OCI-LY3 (cell line): ENCODE data around the gene CATSPERE.

Source experiments
- H2AFZ ChIP-seq: fragments of 200-600, 300-600 bp; shearing (Covaris generic); 2 replicates; pipeline ENCODE4 v1.6.0; 2014; ENCODE audit warnings: antibody characterized with exemption, low read depth, low read length
- H3K27ac ChIP-seq: fragments of 200-600, 300-600 bp; sonication (generic); 2 replicates; pipeline ENCODE4 v1.5.1; 2014; ENCODE audit warnings: mild to moderate bottlenecking, low read length, moderate library complexity, mixed read lengths
- H3K27me3 ChIP-seq: fragments of 200-600, 300-600 bp; sonication (generic); 2 replicates; pipeline ENCODE4 v1.6.1; 2014; ENCODE audit warnings: low read depth, low read length, mixed read lengths
- H3K36me3 ChIP-seq: fragments of 200-600, 300-600 bp; sonication (generic); replicated peaks from 2 replicates; pipeline ENCODE3; 2014; ENCODE audit warnings: low read depth, low read length, mixed read lengths
- H3K4me1 ChIP-seq: fragments of 300-600, 200-600 bp; sonication (generic); 2 replicates; pipeline ENCODE4 v1.6.1; 2014; ENCODE audit warnings: low read length, mixed read lengths
- H3K4me2 ChIP-seq: fragments of 200-600, 300-600 bp; sonication (generic); 2 replicates; pipeline ENCODE4 v1.6.1; 2014; ENCODE audit warnings: low read length, mixed read lengths
- H3K4me3 ChIP-seq: fragments of 300-600, 200-600 bp; sonication (generic); 2 replicates; pipeline ENCODE4 v1.5.1; 2014; ENCODE audit warnings: antibody characterized with exemption, mild to moderate bottlenecking, low read length, moderate library complexity
- H3K79me2 ChIP-seq: fragments of 300-600, 200-600 bp; shearing (Covaris generic); 2 replicates; pipeline ENCODE4 v1.6.1; 2014; ENCODE audit warnings: mild to moderate bottlenecking, low read length, mixed read lengths
- H3K9ac ChIP-seq: fragments of 300-600, 200-600 bp; shearing (Covaris generic); 2 replicates; pipeline ENCODE4 v1.6.0; 2014; ENCODE audit warnings: mild to moderate bottlenecking, low read length, moderate library complexity
- H3K9me3 ChIP-seq: fragments of 200-600, 300-600 bp; shearing (Covaris generic); 2 replicates; pipeline ENCODE4 v1.6.1; 2014; ENCODE audit warnings: low read length, mixed read lengths; ENCODE audit not compliant: insufficient read depth
- H4K20me1 ChIP-seq: fragments of 200-600, 300-600 bp; sonication (generic); 2 replicates; pipeline ENCODE4 v1.6.1; 2016; ENCODE audit warnings: low read length, mixed read lengths; ENCODE audit not compliant: insufficient read depth
- CTCF ChIP-seq: fragments of 200-600, 300-600 bp; sonication (generic); IDR thresholded peaks from 2 replicates; pipeline ENCODE4 v1.5.1; 2014; ENCODE audit warnings: antibody characterized with exemption, low read length, low read depth
- EZH2phosphoT487 ChIP-seq: fragments of 200-600 bp; shearing (Covaris generic); IDR thresholded peaks from 2 replicates; pipeline ENCODE4 v1.6.1; 2018; ENCODE audit warnings: antibody characterized with exemption, mixed run types, low read depth

The CATSPERE gene

GRCh38 chr1:244653439-244654107 is 192.5 kb downstream of the CATSPERE start:
- H3K79me2 ChIP-seq: peaks cover 53% of the 10 kb centered on the region
- H2AFZ ChIP-seq: peak overlapping the region; percentile 34
- H3K9ac ChIP-seq: peak overlapping the region; percentile 95
- peak overlapping the region; percentile 62 for H3K27ac ChIP-seq
- peaks cover 21% of the 10 kb centered on the region for H3K4me1 ChIP-seq
- H3K27me3 ChIP-seq: no peaks in the 10 kb centered on the region
- peaks cover 18% of the 10 kb centered on the region for H3K36me3 ChIP-seq
- peak overlapping the region; percentile 94 for H3K4me2 ChIP-seq
- peaks cover 32% of the 10 kb centered on the region for H4K20me1 ChIP-seq
- no peaks in the 10 kb centered on the region for H3K9me3 ChIP-seq
- H3K4me3 ChIP-seq: peak overlapping the region; percentile 87
- no peak for TF ChIP-seq EZH2phosphoT487
- peak; percentile 2; the same call in 1 of the 2 replicates for TF ChIP-seq CTCF

GRCh38 chr1:244654108-244655038 is 193.3 kb downstream of the CATSPERE start:
- Histone ChIP-seq H3K9ac (peak overlapping the region; percentile 95), H3K27me3 (no peaks in the 10 kb centered on the region), H3K27ac (no peak overlapping the region), H3K4me3 (peak overlapping the region; percentile 87), H2AFZ (no peak overlapping the region), H3K79me2 (peaks cover 60% of the 10 kb centered on the region), H3K9me3 (no peaks in the 10 kb centered on the region), H3K4me1 (peaks cover 21% of the 10 kb centered on the region), H3K36me3 (peaks cover 23% of the 10 kb centered on the region), H3K4me2 (peak overlapping the region; percentile 94), H4K20me1 (peaks cover 35% of the 10 kb centered on the region)
- no peak for TF ChIP-seq EZH2phosphoT487

- TF ChIP-seq EZH2phosphoT487 (no peak), CTCF (no peak)
- H3K36me3 ChIP-seq: peaks cover 29% of the 10 kb centered on the region
- H3K4me2 ChIP-seq: peak overlapping the region; percentile 94
- H4K20me1 ChIP-seq: peaks cover 40% of the 10 kb centered on the region
- H3K79me2 ChIP-seq: peaks cover 68% of the 10 kb centered on the region
- H3K27me3 ChIP-seq: no peaks in the 10 kb centered on the region
- H3K4me1 ChIP-seq: peaks cover 21% of the 10 kb centered on the region
- H3K9me3 ChIP-seq: no peaks in the 10 kb centered on the region
- no peak overlapping the region for H3K27ac ChIP-seq
- H3K9ac ChIP-seq: no peak overlapping the region
- H3K4me3 ChIP-seq: peak overlapping the region; percentile 87; the same call in 1 of the 2 replicates
- no peak overlapping the region for H2AFZ ChIP-seq
These were observed 194.1 kb downstream of the CATSPERE start for GRCh38 chr1:244655186-244655585.

GRCh38 chr1:244657421-244657820 is 196.3 kb downstream of the CATSPERE start:
- Histone ChIP-seq H3K4me3 (no peak overlapping the region), H3K27me3 (no peaks in the 10 kb centered on the region), H3K27ac (no peak overlapping the region), H3K9ac (no peak overlapping the region), H3K36me3 (peaks cover 39% of the 10 kb centered on the region), H3K79me2 (peaks cover 82% of the 10 kb centered on the region), H3K4me2 (no peak overlapping the region), H4K20me1 (peaks cover 40% of the 10 kb centered on the region), H2AFZ (no peak overlapping the region), H3K4me1 (peaks cover 16% of the 10 kb centered on the region), H3K9me3 (no peaks in the 10 kb centered on the region)
- TF ChIP-seq CTCF (no peak), EZH2phosphoT487 (no peak)
